GM23338 (cell line): ENCODE data around the gene AKAP9. TPM values are rescaled to one million over a fixed set of nuclear protein-coding genes. Genes with fewer than 3 reads are reported as not detected.
"Not testable (repeated sequence)": the region's sequence is repeated elsewhere in the genome, so short reads cannot be mapped to it uniquely, and the experiment has no call there.

ENCODE experiments used
- ATAC-seq: fragments of 200-7000 bp; cut with Tn5 transposase; 3 replicates; pipeline ENCODE4 v1.9.1; 2020
- DNase-seq: peaks from one replicate; pipeline ENCODE4 v3.0.0-alpha.2; 2015; ENCODE audit warnings: low spot score
- H2AFZ ChIP-seq: fragments of 200-600 bp; sonication (generic); 2 replicates; pipeline ENCODE4 v1.8.0; 2016; ENCODE audit warnings: antibody characterized with exemption, mild to moderate bottlenecking, moderate library complexity
- H3F3A ChIP-seq: fragments of 200-600 bp; sonication (generic); replicated peaks from 2 replicates; pipeline ENCODE4 v1.8.0; 2017; ENCODE audit warnings: antibody characterized with exemption, mixed run types, low read depth
- H3K27ac ChIP-seq: fragments of 200-600 bp; sonication (generic); 2 replicates; pipeline ENCODE4 v1.6.1; 2016; ENCODE audit warnings: low read depth
- H3K27me3 ChIP-seq: fragments of 200-600 bp; sonication (generic); 2 replicates; pipeline ENCODE4 v1.8.0; 2016; ENCODE audit warnings: mild to moderate bottlenecking, mixed run types, moderate library complexity; ENCODE audit not compliant: insufficient read depth
- H3K36me3 ChIP-seq: fragments of 200-600 bp; sonication (generic); 2 replicates; pipeline ENCODE4 v1.8.0; 2016; ENCODE audit warnings: mild to moderate bottlenecking; ENCODE audit not compliant: insufficient read depth
- H3K4me1 ChIP-seq: fragments of 200-600 bp; sonication (generic); 2 replicates; pipeline ENCODE4 v1.8.0; 2016; ENCODE audit warnings: mild to moderate bottlenecking, moderate library complexity; ENCODE audit not compliant: insufficient read depth
- H3K4me2 ChIP-seq: fragments of 200-600 bp; sonication (generic); 2 replicates; pipeline ENCODE4 v1.7.1; 2017; ENCODE audit warnings: mixed run types
- H3K4me3 ChIP-seq: fragments of 200-600 bp; sonication (generic); 2 replicates; pipeline ENCODE4 v1.6.1; 2016; ENCODE audit warnings: mixed run types
- H3K79me2 ChIP-seq: fragments of 200-600 bp; sonication (generic); replicated peaks from 2 replicates; pipeline ENCODE4 v1.8.0; 2017; ENCODE audit warnings: mild to moderate bottlenecking; ENCODE audit not compliant: insufficient read depth
- H3K9me2 ChIP-seq: fragments of 200-600 bp; sonication (generic); 2 replicates; pipeline ENCODE4 v1.8.0; 2017; ENCODE audit not compliant: insufficient read depth
- H4K20me1 ChIP-seq: fragments of 200-600 bp; sonication (generic); replicated peaks from 2 replicates; pipeline ENCODE4 v1.8.0; 2017; ENCODE audit warnings: mild to moderate bottlenecking; ENCODE audit not compliant: insufficient read depth
- H3K27ac Mint-ChIP-seq: 2 replicates; pipeline ENCODE4 v1.8.0; 2020; ENCODE audit warnings: inconsistent platforms, mild to moderate bottlenecking, moderate library complexity, mixed read lengths
- H3K27me3 Mint-ChIP-seq: 3 replicates; pipeline ENCODE4 v1.8.0; 2022; ENCODE audit warnings: low read depth, mild to moderate bottlenecking, moderate library complexity, mixed read lengths, inconsistent platforms; ENCODE audit not compliant: insufficient read depth, poor library complexity
- H3K36me3 Mint-ChIP-seq: 3 replicates; pipeline ENCODE4 v1.8.0; 2021; ENCODE audit warnings: low read depth, mild to moderate bottlenecking, inconsistent platforms, moderate library complexity, mixed read lengths
- H3K4me1 Mint-ChIP-seq: 3 replicates; pipeline ENCODE4 v1.8.0; 2020; ENCODE audit warnings: mild to moderate bottlenecking, inconsistent platforms, mixed read lengths
- H3K4me3 Mint-ChIP-seq: 3 replicates; pipeline ENCODE4 v1.8.0; 2021; ENCODE audit warnings: moderate library complexity, mild to moderate bottlenecking, inconsistent platforms, mixed read lengths
- H3K9me3 Mint-ChIP-seq: 3 replicates; pipeline ENCODE4 v1.8.0; 2020; ENCODE audit warnings: moderate library complexity, mild to moderate bottlenecking, inconsistent platforms, mixed read lengths
- CTCF ChIP-seq, 2 experiments: fragments of 200-600 bp in 1 of 2; sonication (generic) in 1 of 2; conservative IDR thresholded peaks; 2 replicates each; pipeline versions ENCODE4 v1.5.1 to v1.6.1; 2016 to 2017; ENCODE audit warnings: antibody characterized with exemption in 2 of 2, low read depth in 2 of 2, mild to moderate bottlenecking in 2 of 2, moderate library complexity in 1 of 2
- EZH2 ChIP-seq: fragments of 200-600 bp; sonication (generic); IDR thresholded peaks from one replicate; pipeline ENCODE4 v1.8.0; 2017; ENCODE audit warnings: antibody characterized with exemption, mild to moderate bottlenecking, low read depth; ENCODE audit not compliant: unreplicated experiment
- JUNB ChIP-seq: IDR thresholded peaks from one replicate; pipeline ENCODE4 v1.6.1; 2016; ENCODE audit warnings: antibody characterized with exemption; ENCODE audit not compliant: unreplicated experiment
- NANOG ChIP-seq: IDR thresholded peaks from 2 replicates; pipeline ENCODE4 v1.6.1; 2016; ENCODE audit warnings: antibody characterized with exemption, borderline replicate concordance
- POLR2AphosphoS5 ChIP-seq: IDR thresholded peaks from 2 replicates; pipeline ENCODE4 v1.6.1; 2016; ENCODE audit warnings: antibody characterized with exemption, low read depth
- REST ChIP-seq: IDR thresholded peaks from one replicate; pipeline ENCODE4 v1.6.1; 2018; ENCODE audit warnings: antibody characterized with exemption; ENCODE audit not compliant: unreplicated experiment
- ZNF114 ChIP-seq: fragments of 250-450 bp; sonication (Bioruptor Pico); IDR thresholded peaks from 2 replicates; pipeline ENCODE4 v1.5.0; 2020; ENCODE audit warnings: mild to moderate bottlenecking, moderate library complexity
- ZNF331 ChIP-seq: fragments of 250-450 bp; sonication (Bioruptor Pico); IDR thresholded peaks from 2 replicates; pipeline ENCODE4 v1.5.0; 2020; ENCODE audit warnings: low read depth, mild to moderate bottlenecking, moderate library complexity
- polyA plus RNA-seq: library from polyadenylated mRNA; unstranded; fragments of >200 nt; fragmentation: Nextera tagmentation; extraction: Ambion mirVana; gene quantifications from 2 replicates; pipeline ENCODE4 v1.2.1, GENCODE V29; 2016
- total RNA-seq: library from RNA; depleted of rRNA; stranded (reverse); fragments of >200 nt; shearing (Covaris generic); gene quantifications from 2 replicates; pipeline ENCODE4 v1.2.3, GENCODE V29; 2014

AKAP9 gene
- total and polyA plus RNA-seq, 2 experiments from 2014 or later, result 33.5 to 67.4 TPM

GRCh38 chr7:91953618-91954017 lies 13.0 kb downstream of the AKAP9 start:
- ATAC-seq (no peak), DNase-seq (peak; percentile 11)
- Histone ChIP-seq H3K36me3 (no peaks in the 10 kb centered on the region), H2AFZ (no peak overlapping the region), H3K9me2 (no peaks in the 10 kb centered on the region), H3F3A (no peaks in the 10 kb centered on the region), H3K4me3 (no peak overlapping the region), H3K27ac (no peak overlapping the region), H3K27me3 (no peaks in the 10 kb centered on the region), H3K4me2 (no peak overlapping the region), H3K4me1 (peaks cover 4% of the 10 kb centered on the region; the same call in 1 of the 2 replicates), H4K20me1 (peaks cover 7% of the 10 kb centered on the region; the same call in 1 of the 2 replicates), H3K79me2 (peaks cover 80% of the 10 kb centered on the region)
- no peak overlapping the region for H3K27ac Mint-ChIP-seq
- peak; percentile 33 to 57; a peak in 3 of 4 replicates for TF ChIP-seq CTCF (conservative IDR thresholded peaks at IDR 0.05; ENCODE audit: low read depth in 2 of 2)
- no peak for TF ChIP-seq REST
- H3K9me3 Mint-ChIP-seq, result no peaks in the 10 kb centered on the region
- H3K4me1 Mint-ChIP-seq, result peaks cover 9% of the 10 kb centered on the region
- H3K4me3 Mint-ChIP-seq, result no peak overlapping the region
- no peaks in the 10 kb centered on the region for H3K27me3 Mint-ChIP-seq
- H3K36me3 Mint-ChIP-seq, result no peaks in the 10 kb centered on the region

- not testable (repeated sequence) for H3K36me3 Mint-ChIP-seq, DNase-seq, H3K27me3 Mint-ChIP-seq, H3K27me3 ChIP-seq, H3K4me1 ChIP-seq, H3K36me3 ChIP-seq, H3K27ac Mint-ChIP-seq, H3K9me3 Mint-ChIP-seq, H4K20me1 ChIP-seq, H3F3A ChIP-seq, H3K4me3 Mint-ChIP-seq, H3K9me2 ChIP-seq, H3K27ac ChIP-seq, ATAC-seq, H3K4me1 Mint-ChIP-seq, H3K4me2 ChIP-seq, H3K4me3 ChIP-seq, H2AFZ ChIP-seq
- peaks cover 67% of the 10 kb centered on the region for H3K79me2 ChIP-seq
Observed at GRCh38 chr7:91956464-91956863, 15.8 kb downstream of the AKAP9 start.

- no peak overlapping the region for H3K4me2 ChIP-seq
- no peak for DNase-seq
- no peak overlapping the region for H3K4me3 ChIP-seq
- H4K20me1 ChIP-seq, result peaks cover 7% of the 10 kb centered on the region; the same call in 1 of the 2 replicates
- H3F3A ChIP-seq, result no peaks in the 10 kb centered on the region
- no peak overlapping the region for H3K27ac ChIP-seq
- no peaks in the 10 kb centered on the region for H3K36me3 ChIP-seq
- no peak overlapping the region for H2AFZ ChIP-seq
- no peaks in the 10 kb centered on the region for H3K27me3 ChIP-seq
- H3K4me1 ChIP-seq, result peaks cover 4% of the 10 kb centered on the region; the same call in 1 of the 2 replicates
- H3K27me3 Mint-ChIP-seq, result no peaks in the 10 kb centered on the region
- H3K9me3 Mint-ChIP-seq, result no peaks in the 10 kb centered on the region
- H3K79me2 ChIP-seq, result peaks cover 60% of the 10 kb centered on the region
- H3K36me3 Mint-ChIP-seq, result no peaks in the 10 kb centered on the region
- no peak overlapping the region for H3K27ac Mint-ChIP-seq
- H3K4me1 Mint-ChIP-seq, result peaks cover 3% of the 10 kb centered on the region
- no peak for ATAC-seq
- no peaks in the 10 kb centered on the region for H3K9me2 ChIP-seq
- no peak overlapping the region for H3K4me3 Mint-ChIP-seq
- TF ChIP-seq CTCF (conservative IDR thresholded peaks at IDR 0.05; ENCODE audit: low read depth in 2 of 2) (no peak), EZH2 (no peak), JUNB (no peak), POLR2AphosphoS5 (no peak), NANOG (no peak), REST (no peak), ZNF114 (CRISPR knock-in tag) (no peak), ZNF331 (no peak)
Observed at GRCh38 chr7:91957232-91957631, 16.6 kb downstream of the AKAP9 start.
